Stimulated activated CD8-positive, alpha-beta memory T cell treated with anti-CD3 and anti-CD28 coated beads, Interleukin-15, amount 100 ng/mL, for 48 hours (primary cell): Measurements from ENCODE around the gene KCNN1.
"Not testable (repeated sequence)": the region's sequence is repeated elsewhere in the genome, so short reads cannot be mapped to it uniquely, and the experiment has no call there.

ENCODE experiments used
- DNase-seq, 2 donors: peaks; one replicate each; pipeline ENCODE4 v3.0.0-alpha.2; 2020; ENCODE audit warnings: low read depth in 2 of 2

Gene KCNN1

DNA sequence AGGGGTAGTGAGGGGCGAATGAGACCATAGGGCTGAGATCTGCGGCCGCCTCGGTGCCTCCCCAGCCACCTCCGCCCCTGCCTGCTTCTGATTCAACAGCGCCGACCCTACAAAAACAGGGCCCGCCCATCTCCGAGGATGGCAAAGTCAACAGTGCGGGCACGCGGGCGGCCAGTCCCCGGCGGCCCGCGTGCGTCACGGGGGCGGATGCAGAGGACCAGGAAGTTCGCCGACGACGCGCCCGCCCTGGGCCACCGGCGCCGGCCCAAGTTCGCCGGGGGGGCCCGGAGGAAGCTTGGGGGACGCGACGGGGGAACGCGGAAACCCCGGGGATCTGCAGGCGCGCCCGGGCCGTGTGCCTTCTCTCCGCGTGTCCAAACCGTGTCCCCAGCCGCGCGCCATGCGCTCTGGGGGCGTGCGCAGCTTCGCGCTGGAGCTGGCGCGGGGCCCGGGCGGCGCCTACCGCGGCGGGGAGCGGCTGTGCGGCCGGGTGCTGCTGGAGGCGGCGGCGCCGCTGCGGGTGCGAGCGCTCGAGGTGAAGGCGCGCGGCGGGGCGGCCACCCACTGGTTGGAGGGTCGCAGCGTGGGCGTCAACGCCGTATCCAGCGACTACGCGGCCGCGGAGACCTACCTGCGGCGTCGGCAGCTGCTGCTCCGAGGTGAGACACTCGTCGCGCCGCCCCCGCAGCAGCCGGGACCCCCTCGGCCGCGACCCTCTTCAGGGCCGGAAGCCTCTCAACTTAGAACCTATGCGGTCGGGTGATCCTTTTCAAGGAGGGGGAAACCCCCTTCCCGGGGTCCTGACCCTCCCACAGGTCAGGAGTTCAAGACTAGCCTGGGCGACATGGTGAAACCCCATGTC, 34.2 kb downstream of the KCNN1 start:
- DNase-seq = peak; percentile 91 to 92

DNA sequence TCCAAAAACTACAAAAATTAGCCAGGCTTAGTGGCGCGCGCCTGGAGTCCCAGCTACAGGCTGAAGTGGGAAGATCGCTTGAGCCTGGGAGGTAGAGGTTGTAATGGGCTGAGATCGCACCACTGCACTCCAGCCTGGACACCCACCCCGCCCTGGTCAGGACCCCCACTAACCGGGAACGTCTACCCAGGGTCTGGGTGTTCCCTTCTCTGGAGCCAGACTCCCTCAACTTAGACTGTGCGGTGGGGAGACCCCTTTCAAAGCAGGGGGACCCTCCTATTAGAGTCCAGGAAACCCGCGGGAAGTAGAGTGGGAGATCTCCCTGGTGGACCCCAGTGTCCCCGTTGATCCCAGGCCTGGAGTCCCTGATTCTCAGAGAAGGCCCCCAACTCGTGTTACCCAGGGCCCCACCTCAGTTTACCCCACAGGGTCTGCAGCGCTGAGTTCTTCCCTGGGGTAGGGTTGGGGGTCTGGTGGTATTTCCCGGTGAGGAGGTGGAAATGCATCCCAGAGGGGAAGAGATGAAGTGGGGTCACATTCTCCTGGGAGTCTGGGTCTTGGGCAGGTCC, 35.0 kb downstream of the KCNN1 start:
- no peak for DNase-seq

DNA sequence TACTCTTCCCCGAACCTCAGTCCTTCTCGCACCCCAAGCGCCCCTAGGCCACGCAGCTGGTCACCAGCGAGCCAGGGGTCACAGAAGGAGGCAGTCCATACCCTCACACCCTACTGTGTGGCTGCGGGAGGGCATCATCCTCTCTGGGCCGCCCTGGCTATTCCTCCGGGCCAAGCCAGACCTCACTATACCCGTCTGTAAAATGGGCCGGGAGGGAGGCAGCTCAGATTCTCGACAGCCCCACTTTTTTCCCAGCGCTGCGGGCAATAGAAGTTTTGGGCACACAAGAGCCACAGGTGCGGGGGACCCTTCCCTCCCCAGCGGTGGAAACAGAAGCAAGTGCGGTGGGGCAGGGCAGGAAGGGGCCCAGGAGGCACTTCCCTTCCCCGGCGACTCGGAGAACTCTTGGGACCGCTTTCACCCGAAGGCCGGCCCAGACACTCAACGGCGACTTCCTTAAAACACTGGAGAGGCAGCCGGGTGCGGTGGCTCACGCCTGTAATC, 35.5 kb downstream of the KCNN1 start:
- no peak for DNase-seq

DNA sequence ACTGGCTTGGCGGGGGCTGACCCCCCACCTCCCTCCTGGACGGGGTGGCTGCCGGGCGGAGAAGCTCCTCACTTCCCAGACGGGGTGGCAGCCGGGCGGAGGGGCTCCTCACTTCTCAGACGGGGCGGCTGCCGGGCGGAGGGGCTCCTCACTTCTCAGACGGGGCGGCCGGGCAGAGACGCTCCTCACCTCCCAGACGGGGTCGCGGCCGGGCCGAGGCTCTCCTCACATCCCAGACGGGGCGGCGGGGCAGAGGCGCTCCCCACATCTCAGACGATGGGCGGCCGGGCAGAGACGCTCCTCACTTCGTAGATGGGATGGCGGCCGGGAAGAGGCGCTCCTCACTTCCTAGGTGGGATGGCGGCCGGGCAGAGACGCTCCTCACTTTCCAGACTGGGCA, 38.8 kb downstream of the KCNN1 start:
- not testable (repeated sequence) for DNase-seq

DNA sequence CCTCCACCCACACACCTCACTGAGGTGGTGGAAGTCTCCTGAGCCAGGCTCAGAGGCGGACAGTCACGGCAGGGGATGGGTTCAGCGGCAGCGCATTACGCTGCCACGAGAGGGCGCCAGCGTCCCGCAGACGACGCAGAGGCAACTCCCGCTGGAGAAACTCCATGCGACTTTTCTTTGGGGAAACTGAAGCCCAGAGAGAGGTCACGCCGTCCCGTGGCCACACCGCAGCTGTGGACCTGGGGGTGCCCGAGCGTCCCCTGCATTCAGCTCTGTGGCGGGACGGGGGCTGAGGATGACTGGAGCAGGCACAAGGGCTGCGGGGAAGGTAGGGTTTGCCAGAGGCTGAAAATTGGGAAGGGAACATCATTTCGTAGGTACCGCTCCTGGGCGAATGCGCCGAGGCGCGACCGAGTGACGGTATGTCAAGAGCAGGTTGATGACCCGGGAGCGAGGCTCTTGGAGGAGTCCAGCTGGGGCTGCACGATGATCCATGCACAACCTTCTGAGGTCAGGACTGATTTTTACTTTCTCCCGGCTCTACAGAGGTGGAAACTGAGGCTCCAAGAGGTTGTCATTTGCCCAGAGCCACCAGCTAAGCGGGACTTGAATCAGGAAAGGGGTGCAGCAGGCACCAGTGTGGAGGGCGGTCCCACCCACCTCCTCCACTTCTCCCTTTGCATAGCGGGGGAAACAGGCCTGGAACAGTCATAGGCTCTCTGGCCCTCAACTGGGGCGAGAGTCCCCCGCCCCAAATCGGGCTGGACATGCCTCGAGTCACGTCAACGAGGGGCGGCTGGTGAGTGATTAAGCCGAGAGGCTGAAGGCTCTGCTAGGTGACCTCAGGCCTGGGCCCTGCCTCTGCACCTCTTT, 40.4 kb downstream of the KCNN1 start:
- peak; percentile 59 to 67 for DNase-seq

DNA sequence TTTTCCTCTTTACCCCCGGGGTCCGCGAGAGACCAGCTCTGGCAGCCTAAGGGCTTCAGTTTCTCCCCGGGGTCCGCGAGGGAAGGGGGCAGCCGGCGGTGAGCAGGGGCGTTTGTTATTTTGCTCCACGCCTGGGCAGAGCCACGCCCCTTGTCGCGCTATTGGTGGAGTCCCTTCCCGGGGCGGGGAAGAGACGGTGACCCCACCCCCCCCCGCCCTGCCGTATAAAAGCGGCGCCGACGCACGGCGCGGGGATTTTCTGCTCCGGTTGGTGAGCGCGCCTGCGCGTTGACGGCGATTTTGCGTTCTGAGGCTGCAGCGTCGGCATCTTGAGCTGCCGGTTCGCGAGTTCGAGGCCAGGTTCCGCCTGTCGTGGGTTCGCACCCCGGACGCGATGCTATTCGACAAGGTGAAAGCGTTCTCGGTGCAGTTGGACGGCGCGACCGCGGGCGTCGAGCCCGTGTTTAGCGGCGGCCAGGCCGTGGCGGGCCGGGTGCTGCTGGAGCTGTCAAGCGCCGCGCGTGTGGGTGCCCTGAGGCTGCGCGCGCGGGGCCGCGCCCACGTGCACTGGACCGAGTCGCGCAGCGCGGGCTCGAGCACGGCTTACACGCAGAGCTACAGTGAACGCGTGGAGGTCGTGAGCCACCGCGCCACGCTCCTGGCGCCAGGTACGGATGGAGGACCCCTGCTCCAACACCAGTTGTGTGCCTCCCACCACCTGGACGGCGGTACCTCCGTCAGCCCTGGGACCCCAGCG, 41.2 kb downstream of the KCNN1 start, which contains the start of gene ARRDC2:
Gene ARRDC2, plus strand, starts transcription at position 254 of the 757 bp plus-strand sequence. Its CDS starts 141 bp downstream, at position 395.
- peak; percentile 72 to 79 for DNase-seq

DNA sequence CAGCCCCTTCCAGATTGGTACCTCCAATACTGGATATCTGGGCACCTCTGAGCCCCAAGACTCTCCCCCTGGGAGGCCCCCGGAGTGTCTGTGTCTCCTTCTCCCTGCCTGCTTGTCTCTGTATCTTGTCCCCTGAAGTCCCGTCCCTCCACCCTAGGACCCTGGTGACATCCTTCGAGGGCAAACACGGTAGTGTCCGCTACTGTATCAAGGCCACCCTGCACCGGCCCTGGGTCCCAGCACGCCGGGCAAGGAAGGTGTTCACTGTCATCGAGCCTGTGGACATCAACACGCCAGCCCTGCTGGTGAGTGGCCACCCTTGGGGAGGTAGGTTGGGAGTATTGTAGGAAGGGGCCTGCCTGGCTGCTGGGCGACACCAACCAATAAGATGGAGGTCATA, 41.9 kb downstream of the KCNN1 start:
- no peak for DNase-seq

DNA sequence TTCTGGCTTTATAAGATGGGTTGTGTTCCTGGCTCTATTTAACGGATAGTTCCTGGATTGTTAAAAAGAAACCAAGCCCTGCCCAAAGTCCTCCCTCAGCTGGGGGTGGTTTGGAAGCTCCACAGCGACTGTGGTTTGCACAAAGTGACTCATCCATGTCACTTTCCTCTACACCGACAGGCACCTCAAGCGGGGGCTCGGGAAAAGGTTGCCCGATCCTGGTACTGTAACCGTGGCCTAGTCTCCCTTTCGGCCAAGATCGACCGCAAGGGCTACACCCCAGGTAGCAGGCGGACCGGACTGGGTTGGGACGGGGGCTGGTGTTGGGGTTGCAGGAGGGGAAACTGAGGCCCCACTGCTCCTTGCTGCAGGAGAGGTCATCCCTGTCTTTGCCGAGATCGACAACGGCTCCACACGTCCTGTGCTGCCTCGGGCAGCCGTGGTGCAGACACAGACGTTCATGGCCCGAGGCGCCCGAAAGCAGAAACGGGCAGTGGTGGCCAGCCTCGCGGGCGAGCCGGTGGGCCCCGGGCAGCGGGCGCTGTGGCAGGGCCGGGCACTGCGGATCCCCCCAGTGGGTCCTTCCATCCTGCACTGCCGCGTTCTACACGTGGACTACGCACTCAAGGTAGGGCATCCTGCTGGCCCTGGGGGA, 42.6 kb downstream of the KCNN1 start:
- DNase-seq = no peak

DNA sequence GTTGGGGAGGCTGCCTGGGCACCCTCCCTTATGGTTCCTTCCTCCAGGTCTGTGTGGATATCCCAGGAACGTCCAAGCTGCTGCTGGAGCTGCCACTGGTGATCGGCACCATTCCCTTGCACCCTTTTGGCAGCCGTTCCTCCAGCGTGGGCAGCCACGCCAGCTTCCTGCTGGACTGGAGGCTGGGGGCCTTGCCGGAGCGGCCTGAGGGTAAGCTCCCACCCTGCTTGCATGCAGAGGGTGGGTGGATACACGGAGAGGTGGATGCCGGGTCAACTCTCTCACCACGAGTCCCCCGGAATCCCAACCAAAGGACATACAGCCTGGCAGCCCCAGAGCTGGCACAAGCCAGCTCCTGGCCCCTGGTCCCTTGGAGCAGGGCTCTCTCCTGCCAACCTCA, 43.2 kb downstream of the KCNN1 start:
- no peak for DNase-seq

DNA sequence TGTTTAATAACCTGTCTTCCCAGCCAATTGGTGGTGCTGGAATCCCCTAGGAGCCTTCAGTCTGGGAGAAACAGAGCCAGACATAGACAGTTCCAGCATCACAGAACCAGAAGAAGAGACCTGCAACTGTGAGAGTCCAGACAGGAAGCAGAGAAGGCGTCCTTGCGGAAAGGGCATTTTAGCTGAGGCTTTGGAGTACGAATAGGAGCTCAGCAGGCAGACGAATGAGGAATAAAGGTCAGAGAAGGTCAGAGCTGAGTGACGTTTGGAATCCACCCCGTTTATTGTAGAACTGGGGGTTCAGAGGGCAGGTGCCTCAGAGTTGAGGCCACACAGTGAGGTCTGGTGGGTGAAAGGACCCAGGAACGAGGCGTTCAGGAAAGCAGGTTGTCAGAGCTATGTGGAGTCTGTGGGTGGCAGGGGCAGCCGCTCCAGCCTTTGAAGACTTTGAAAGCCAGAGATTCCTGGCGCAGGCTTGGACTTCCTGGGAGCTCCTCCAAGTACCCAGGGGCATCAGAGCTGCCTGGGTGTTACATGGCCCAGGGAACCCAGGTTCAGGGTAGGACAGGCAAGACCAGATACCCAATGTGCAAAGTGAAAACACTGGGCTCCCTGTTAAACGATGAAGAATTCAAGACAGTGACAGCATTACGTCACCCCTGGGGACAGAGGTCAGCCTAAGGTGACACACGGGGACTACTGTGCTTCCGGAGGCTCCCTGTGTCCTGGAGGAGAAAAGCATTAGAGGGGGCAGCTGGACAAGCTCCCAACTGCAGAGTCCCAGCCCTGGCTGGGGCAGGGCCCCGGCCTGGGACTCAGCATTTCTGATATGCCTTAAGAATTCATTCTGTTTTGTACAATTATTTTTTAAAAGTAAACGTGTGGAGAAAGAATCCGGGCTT, 46.6 kb downstream of the KCNN1 start:
- DNase-seq = no peak

DNA sequence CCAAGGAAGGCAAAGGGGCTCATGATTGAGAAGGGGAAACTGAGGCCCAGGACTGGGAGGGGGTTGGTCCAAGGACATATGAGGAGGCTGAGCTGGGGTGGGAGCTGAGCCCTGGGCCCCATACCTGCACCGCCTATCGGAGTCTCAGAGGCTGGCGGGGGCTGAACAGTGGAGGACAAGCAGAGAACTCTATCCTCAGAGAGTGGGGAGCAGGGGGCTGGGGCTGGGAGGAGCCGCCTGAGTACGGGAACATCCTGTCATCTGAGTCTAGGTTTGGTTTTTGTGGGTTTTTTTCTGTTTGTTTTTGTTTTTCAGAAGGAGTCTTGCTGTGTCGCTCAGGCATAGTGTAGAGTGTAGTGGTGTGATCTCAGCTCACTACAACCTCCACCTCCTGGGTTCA, 47.3 kb downstream of the KCNN1 start:
- no peak for DNase-seq

DNA sequence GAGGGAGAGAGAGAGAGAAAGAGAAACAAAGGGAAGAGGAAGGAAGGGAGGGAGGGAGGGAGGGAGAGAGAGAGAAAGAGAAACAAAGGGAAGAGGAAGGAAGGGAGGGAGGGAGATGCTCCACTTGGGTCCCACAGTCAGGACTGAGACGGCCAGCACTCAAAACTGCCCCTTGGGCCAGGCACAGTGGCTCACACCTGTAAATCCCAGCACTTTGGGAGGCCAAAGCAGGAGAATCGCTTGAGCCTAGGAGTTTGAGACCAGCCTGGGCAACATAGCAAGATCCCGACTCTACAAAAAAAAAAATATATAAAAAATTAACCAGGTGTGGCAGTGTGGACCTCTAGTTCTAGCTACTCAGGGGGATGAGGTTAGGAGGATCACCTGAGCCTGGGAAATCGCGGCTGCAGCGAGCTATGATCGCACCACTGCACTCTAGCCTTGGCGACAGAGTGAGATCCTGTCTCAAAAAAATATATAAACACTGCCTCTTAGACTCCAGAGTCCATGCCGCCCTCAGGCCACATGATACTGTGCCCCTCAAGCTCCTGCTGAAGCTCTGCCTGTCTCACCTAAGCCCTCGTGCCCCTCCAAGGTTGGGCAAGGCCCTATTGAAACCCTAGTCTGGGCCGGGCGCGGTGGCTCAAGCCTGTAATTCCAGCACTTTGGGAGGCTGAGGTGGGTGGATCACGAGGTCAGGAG, 49.5 kb downstream of the KCNN1 start:
- no peak for DNase-seq

DNA sequence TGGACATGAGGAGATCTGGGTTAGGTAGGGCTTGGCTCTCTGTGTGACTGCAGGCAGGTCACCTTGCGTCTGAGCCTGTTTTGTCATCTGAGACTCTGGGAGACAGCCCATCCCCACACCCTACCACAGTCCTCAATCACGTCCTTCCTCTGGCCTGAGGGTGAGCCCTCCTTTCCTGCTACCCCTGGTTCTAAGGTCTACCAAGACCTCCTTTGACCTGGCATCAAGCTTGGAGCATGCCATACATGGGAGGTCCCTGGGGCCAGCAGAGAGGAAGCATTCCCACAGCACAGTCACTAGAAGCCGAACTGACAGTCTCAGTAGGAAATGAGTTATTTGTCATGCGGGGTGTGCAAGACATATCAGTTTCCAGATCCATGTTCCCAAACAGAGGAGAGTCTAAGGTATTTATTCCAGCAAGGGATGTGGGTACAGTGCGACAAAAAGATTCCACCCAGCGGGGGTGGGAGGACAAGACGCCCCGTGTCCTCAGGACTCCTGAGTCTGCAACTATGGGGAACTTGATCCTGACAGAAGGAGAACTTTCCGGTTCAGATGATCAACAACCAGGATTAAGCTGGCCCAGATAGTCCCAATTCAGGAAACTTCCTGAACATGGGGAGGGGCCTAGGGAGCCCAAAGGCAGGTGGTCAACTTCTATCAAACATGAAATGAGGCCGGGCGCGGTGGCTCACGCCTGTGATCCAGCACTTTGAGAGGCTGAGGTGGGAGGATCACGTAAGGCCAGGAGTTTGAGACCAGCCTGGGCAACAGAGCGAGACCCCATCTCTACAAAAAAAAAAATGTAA, 50.6 kb downstream of the KCNN1 start:
- DNase-seq = no peak

DNA sequence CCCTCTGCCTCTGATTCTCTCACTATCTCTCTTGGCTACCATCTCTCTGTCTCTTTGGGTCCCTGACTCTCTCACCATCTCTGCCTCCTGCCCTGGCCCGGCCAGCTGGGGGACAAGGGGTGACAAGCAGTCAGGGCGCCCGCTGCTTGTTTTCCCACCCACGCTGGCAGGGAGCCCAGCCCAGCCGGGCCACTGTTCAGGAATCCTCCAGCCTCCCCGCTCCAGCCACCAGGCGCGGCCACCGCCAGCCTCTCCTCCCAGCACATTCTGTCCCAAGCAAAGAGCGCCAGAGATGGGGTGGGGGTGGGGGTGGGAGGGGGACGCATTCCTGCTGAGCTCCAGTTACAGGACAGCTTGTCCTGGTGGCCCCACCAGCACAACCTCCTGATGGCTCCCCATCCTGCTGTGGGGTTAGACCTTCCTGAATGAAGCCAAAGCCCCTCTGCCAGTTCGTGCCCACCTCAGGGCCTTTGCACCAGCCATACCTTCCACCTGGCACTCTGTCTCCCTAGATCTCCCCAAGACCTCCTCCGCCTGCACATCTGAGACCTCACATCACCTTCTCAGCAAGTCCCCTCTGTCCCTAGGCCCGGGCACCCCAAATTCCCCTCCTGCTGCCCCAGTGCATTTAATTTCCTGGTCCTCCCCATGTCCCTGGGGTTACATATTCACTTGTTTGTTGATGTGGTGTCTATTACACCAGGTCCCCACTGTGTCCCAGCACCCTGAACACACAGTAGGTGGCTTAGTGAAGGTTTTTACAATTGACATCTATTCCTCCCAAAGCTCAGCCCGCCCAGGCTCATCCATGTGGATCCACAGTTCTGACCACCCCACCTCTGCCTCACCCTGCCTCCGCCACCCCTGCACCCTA, 53.5 kb downstream of the KCNN1 start:
- DNase-seq = no peak

DNA sequence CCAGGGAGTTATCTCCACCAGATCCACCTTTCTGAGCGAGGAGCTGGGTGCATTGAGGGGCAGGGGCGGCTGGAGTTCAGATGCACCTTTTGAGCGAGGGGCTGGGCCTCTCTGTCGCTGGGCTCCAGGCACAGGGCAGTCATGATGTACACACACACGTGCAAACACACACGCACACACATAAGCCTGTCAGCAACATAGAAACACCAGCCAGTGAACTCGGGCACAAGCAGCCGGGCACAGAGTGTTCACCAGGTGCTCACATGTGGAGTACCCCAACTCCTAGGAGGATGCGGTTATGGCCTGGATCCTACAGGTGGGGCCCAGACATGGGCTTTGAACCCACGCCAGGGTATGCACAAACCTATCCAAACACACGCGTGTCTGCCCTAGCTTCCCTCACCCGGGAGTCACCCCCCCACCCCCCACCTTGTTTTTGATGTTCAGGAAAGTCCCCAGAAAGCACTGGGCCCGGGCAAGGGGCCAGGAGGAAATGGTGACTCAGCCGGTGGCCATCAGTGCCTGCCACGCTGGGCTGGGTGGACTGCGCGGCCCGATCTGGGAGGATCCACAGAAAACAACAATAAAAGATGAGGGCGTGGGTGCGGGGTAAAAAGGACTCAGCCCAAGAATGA, 54.3 kb downstream of the KCNN1 start:
- DNase-seq = no peak

DNA sequence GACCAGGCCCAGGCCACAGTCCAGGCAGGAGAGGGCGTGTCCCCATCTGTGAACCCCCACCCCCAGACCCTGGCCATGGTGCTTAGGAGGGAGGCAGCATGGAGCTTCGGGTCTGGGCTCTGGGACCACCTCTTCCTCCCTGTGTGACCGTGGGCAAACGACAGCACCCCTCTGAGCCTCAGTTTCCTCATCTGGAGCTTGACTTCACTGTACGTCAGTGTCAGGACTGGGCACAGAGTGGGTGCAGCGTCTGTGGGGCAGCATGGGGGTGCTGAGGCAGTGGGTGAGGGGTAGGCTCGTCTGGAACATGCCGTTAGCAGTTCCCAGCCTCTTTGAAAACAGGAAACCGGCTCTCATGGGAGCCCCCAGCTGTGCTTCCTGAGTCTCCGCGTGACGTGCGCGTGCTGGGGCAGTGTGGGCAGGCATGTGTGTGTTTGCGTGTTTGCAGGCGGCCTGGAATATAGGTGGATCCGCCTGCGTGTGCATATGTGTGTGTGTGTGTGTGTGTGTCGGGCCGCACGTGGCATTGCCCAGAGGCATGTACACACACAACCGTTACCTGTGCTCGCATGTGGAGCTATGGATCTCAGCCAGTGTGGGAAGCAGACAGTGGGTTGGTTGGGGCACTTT, 56.8 kb downstream of the KCNN1 start:
- no peak for DNase-seq
